KBM-7 (cell line): ENCODE measurements around the gene CLDN14.
A peak's percentile ranks its signal among the peaks of the same experiment; 100 is the strongest.
"Not testable (repeated sequence)": the region's sequence is repeated elsewhere in the genome, so short reads cannot be mapped to it uniquely, and the experiment has no call there.

ENCODE experiments used
- DNase-seq: peaks from one replicate; pipeline ENCODE4 v3.0.0-alpha.2; 2015
- in situ Hi-C: fragments of 300-500 bp; cut with MboI; formaldehyde crosslinking; loops from 2 replicates; pipeline ENCODE4 v1.14.3; 2020; ENCODE audit warnings: low sequenced_read_pairs, low pct_unique_long_range_greater_than_20kb, mixed read lengths

Gene CLDN14

DNA sequence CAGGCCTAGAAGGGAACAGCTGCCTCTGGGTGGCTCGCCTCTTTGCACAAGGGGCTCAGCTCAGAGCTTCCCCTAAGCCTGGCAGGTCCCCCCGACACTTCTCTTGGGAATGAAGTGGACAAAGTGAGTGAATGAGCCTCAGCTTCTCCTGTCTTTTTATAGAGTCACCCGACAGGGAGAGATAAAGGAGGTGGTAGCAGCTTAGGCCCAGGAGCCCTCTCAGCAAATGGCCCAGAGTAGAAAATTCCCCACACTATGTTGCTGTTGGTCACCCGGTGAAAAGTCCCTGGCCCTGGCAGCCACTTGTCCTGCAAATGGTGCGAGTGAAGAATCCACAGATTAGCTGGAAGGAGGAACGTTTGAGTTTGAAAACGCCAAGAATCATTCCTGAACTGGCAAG lies 2.4 kb downstream of the CLDN14 start:
- DNase-seq: no peak
- in situ Hi-C loops: no loop called here

DNA sequence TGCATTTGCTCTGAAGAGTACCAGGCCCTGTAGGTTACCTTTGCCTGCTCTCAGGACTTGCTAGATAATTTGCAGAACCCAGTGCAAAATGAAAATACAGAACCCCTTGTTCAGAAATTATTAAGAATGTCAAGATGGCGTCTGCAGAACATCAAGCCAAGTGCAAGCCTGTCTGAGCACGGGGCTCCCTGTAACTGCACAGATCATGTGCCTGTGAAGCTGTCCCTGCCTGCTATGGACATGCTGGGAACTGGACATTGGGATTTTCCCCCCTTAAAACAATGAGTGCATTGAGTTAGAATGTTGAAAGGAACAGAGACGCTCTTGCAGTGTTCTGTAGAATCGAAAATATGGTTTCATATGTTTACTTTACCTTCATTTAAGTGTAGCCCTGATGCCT lies 2.9 kb downstream of the CLDN14 start:
- in situ Hi-C loops: no loop called here
- no peak for DNase-seq

DNA sequence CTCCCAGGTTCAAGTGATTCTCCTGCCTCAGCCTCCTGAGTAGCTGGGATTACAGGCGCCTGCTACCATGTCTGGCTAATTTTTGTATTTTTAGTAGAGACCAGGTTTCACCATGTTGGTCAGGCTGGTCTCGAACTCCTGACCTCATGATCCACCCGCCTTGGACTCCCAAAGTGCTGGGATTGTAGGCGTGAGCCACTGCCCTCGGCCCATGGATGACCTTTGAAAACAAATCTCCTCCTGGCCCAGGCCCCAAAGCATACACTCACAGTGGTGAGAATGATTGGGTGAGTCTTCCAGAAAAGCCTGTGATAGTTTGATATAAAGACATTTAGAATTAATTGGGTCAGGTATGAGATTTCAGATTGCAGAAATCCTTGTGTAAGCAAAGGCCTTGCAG lies 3.4 kb downstream of the CLDN14 start:
- DNase-seq, in situ Hi-C loops: not testable (repeated sequence)

DNA sequence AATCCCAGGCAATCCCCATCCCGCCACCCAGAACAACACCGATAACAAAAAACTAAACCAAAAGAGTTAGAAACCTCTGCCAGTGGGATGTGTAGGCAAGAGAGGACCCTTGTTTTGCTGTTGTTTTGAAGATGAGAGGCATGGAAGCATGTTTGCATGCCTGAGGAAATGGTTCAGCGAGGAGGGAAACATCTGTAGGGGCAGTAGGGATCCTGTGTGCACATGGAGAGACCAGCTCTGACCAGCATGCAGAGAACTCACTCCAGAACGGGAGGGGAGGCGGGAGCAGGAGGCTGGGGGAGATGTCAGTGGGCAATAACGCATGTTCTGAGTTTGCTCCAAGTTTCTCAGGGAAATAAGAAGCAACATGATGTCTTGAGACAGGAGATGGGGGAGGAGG lies 5.3 kb downstream of the CLDN14 start:
- DNase-seq: no peak
- in situ Hi-C loops: no loop called here

DNA sequence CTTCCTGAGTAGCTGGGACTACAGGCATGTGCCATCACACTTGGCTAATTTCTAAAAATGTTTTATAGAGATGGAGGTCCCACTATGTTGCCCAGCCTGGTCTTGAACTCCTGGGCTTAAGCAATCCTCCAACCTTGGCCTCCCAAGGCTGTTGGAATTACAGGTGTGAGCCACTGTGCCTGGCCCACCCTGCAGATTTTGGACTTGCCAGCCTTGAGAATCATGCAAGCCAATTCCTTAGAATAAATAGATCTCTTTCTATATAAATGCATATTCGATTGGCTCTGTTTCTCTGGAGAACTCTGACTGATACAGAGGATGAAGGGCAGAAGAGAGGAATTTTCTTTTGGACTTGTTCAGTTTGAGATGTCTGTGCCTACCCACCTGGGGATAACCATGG lies 6.7 kb downstream of the CLDN14 start:
- in situ Hi-C loops: no loop called here
- DNase-seq: no peak

DNA sequence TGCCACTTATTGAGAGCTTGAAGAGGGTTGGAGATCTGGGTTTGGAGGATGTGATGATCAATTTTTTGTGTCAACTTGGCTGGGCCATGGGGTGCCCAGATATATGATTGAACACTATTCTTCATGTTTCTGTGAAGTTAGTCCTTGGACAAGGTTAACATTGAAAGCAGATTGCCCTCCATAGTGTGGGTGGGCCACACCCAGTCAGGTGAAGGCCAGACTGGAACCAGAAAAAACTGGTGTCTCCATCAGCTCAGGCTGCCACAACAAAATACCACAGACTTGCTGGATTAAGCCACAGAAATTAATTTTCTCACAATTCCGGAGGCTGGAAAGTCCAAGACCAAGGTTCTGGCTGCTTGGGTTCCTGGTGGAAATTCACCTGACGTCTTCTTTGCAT lies 7.5 kb downstream of the CLDN14 start:
- DNase-seq: no peak
- in situ Hi-C loops: no loop called here

DNA sequence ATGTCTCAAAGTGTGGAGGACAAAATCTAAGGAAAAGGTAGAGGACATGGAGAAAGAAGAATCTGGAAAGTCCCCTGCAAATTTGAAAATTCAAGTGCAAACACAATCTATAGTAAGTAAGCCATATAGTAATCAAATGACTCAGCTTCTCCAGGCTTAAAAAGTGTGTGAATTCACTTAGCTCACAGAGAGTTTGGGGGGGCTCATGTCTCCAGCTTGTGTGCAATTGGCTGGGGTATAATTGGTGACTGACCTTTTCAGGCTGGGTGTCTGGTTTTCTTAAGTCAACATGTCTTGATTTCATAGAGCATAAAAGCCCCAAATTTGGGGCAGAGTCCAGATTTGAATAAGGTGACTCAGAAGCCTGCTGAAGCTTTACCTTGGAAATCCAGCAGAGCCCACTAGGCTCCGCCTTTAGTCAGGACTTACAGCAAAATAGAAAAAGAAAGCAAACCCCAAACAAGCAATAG lies 8.6 kb downstream of the CLDN14 start:
- DNase-seq: no peak
- in situ Hi-C loops: no loop called here

DNA sequence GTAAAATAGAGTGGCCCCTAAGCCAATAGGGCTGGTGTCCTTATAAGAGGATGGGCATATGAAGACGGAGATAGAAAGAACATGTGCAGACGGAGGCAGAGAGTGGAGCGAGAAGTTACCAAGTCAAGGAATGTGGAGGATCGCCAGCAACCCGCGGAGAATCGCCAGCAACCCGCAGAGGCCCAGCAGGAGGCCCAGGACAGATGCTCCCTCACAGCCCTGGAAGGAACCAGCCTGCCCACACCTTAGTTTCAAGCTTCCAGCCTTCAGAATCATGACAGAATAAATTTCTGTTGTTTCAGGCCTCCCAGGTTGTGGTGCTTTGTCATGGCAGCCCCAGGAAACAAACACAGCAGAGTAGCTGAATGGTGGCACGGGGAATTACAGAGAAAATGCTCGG lies 9.6 kb downstream of the CLDN14 start:
- DNase-seq: no peak
- in situ Hi-C loops: no loop called here

DNA sequence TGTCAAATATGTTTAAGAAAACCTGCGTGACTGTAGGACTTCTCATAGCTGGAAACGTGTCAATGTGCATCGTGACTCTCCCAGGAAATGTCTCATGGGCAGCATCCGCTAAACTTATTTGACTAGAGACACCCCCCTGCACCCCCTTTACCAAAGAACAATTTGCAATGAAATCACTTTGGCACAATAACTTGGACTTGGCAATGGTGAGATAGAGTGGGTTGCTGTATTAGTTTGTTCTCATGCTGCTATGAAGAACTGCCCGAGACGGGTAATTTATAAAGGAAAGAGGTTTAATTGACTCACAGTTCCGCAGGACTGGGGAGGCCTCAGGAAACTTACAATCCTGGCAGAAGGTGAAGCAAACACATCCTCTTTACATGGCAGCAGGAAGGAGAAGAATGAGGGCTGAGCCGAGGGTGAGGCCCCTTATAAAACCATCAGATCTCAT lies 13.8 kb downstream of the CLDN14 start:
- in situ Hi-C loops: no loop called here
- no peak for DNase-seq

DNA sequence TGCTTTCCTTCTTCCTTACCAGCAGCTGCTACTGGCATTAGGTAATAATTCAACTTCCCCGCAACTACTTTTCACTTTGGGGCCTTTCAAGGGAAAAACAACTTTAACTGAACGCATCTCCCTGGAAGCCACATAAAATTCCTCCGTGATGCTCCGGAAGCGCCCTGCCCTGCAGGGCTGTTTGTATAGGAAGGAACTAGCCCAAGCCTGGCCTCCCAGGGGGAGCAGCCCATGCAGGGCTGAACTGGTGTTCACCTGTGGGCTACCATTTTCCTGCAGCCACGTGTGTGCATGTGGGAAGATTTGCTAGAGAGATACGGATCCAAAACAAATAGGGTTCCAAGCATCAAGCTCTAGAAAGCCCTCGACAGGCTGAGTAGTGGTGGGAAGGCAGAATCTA lies 14.4 kb downstream of the CLDN14 start:
- in situ Hi-C loops: no loop called here
- no peak for DNase-seq

DNA sequence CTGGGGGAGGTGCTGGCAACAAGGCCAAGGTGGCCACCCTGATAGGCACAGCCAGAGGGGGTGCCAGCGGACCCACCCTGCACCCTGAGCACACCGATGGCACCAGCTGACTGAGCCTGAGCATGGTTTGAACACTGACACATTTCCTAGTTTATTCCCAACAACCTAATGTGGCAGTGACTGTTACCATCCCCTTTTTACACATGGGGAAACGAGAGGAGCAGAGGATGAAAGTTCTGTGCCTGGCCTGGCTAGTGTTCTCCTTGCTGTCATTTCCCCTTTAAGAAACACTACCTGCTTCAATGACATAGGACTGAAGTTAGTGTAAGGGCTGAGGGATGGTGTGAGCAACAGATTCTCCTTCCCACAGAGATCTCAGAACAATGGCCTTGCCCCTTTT lies 15.3 kb downstream of the CLDN14 start:
- DNase-seq: no peak
- in situ Hi-C loops: no loop called here

DNA sequence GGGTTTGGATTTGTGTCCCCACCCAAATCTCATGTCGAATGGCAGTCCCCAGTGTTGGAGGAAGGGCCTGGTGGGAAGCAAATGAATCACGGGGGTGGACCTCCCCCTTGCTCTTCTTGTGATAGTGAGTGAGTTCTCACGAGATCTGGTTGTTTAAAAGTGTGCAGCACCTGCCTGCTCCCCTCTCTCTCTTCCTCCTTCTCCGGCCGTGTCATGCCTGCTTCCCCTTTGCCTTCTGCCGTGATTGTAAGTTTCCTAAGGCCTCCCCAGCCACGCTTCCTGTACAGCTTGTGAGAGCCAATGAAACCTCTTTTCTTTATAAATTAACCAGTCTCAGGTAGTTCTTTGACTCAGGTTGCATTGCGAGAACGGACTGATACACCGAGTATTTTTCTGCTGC lies 15.9 kb downstream of the CLDN14 start:
- in situ Hi-C loops: no loop called here
- DNase-seq: peak; percentile 15

DNA sequence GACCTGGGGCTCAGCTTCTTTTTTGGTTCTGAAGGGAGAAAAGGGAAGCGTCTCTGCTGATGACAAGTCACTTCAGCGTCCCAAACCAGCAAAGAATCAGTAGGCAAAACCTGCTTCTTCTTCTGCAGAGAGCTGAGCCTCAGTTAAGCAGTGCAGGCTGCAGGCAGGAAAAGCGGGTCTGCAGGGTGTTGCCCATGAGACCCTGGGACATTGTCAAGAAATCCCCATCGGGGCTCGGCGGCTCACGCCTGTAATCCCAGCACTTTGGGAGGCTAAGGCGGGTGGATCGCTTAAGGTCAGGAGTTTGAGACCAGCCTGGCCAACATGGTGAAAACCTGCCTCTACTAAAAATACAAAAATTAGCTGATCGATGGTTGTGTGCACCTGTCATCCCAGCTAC lies 16.7 kb downstream of the CLDN14 start:
- in situ Hi-C loops: no loop called here
- DNase-seq: no peak

DNA sequence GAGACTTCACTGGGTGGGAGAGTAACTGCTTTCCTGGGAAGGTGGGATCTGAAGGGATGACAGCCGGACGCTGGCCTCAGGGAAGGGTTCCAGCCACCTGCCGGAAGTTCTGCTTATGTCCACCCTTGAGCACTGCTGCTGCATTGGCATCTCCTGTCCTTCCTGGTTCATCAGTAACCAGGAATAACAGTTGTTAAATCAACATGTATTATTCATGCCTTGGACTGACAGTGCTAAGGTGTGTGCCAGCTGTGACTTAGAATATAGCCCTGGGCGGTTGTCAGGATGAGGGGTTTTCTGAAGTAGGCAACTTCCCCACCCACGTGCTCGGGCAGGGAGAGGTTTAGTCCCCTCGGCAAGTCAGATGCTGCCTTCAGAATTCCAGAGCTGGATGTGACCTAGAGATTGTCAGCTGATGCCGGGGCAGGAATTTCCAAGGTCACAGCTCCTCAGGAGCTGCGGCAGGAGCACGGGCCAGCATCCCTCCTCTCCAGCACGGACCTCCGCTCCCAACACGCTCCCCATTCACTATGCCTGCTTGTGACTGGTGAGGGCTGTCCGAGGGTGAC lies 17.9 kb downstream of the CLDN14 start:
- in situ Hi-C loops: no loop called here

DNA sequence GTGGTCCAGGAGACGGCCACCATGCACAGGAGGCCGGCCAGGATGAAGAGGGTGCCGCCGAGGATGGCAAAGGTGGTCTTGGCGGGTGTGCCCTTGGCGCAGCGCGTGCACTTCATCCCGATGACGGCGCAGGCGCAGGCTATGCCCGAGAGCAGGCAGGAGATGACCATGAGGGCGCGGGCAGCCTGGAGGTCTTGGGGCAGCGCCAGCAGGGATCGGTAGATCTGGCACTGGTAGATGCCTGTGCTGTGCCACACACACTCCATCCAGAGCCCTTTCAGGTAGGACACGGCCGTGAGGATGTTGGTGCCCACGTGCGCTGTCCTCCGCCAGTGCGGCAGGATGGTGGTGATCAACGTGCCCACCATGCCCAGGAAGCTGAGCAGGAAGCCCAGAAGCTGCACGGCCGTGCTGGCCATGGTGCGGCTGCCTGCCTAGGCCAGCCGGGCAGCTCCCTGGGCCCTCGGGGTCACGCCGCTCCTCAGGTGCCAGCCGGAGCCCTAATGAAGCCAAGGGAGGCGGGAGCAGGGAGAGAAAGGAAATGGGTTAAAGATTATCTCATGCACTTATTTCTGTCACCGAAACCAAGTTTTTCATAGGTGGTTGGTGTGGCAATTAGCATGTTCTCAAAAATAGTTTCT lies 18.5 kb downstream of the CLDN14 start:
- no peak for DNase-seq
- in situ Hi-C loops: no loop called here

More for the DNA sequence above, 17.9 kb downstream of the CLDN14 start:
- DNase-seq: no peak

DNA sequence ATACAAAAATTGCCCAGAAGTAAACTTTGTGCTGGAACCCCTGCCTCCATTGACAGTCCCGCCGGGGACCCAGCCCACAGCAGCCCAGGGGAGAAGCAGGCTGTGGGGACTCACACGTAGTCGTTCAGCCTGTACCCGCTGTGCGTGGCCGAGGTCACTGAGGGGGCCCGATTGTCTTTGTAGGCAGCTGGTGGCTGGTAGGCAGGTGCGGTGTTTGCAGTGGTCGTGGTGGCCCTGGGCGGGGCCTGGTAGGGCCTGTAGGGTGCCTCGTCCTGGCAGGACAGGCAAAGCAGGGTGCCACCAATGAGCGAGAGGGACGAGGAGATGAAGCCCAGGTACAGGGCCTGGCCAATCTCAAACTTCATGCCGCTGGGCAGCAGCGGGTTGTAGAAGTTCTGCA lies 19.1 kb downstream of the CLDN14 start:
- DNase-seq: no peak
- in situ Hi-C loops: no loop called here

DNA sequence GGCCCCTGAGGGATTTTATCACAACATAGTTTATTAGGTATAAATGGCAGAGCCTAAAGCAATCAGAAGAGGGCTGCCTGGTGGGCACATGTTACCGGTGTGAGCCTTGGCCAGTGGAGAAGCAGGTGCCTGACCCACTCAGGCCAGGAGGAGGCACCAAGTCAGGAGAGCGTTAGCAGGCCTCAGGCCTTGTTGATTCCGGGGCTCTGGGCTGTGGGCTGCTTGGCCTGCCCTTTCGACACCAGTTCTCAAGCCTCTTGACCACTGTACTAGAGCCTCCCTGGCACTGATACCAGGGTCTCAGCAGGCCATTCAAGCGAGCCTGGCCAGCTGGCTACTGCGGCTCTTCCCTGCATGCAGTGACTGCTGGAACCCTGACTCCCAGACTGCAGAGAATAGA lies 20.8 kb downstream of the CLDN14 start:
- DNase-seq: no peak
- in situ Hi-C loops: no loop called here

DNA sequence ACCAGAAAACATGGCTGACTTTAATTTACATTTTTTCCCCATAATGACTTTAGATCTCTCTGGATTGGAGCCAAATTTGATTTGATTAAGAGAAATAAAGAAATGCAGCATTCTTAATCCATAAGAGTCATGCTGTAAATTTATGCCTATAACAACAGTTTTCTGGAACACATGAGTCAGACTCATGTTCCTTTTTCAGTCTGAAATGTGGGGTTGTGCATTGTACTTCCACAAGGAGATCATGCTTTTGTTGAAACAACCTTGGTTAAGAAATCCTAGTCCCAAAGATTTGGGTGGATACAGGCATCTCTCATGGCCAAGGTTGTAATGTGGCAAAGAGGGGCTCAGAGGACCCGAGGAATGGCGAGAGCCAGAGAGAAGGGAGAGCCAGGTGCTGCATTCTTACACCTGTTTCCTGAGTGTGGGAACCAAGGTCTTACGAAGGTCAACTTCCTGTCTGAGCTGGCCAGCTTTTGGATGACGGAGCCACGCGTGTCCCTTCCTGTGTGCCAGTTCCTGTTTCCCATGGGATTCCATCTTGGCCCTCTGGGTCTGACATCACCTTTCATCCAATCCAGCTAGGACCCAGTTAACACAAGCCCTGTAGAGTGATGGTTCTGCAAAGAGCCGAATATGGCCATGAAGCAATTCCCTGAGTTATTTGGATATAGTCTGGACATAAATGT lies 23.1 kb downstream of the CLDN14 start:
- in situ Hi-C loops: no loop called here
- no peak for DNase-seq

DNA sequence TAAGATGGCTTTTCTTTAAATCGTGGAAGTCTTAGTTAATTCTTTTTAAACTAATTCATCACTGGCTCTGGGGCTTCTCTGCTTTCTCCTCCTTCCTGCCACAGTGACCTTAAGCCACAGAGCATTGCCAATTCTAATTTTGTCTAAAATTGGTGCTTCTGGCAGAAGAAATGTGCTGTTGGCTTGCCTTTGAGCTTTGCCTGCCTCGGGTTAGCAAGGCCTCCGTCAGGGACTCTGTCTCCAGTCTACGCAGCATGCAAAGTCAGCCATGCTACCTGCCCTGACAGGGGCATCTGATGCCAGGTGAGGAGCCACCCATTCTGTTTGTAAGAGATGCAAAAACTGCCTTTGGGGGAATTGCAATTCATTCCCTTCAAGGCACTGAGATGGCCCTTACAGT lies 25.2 kb downstream of the CLDN14 start:
- in situ Hi-C loops: no loop called here
- DNase-seq: no peak

DNA sequence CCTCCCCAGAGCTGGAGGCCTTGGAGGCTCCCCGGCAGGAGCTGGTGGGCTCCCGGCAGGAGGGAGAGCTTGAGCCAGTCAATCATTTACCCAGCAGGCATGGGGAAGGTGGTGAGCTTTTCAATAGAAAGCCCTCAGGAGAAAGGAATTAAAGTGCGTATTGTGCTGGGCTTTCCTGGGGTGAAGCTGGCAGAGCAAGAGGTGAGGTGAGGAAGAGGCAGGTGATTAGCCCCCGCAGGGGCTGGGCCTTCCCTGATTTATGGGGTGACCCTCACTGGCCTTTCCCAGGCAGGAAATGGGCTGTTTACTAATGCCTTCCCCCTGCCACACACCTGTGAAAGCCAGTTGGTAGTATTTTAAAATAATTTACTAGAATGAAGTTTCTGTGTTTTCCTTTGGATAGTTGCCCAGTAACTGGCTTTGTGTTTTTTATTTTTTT lies 25.8 kb downstream of the CLDN14 start:
- in situ Hi-C loops: no loop called here
- DNase-seq: no peak
